HepG2 (cell line): Measurements from ENCODE around the gene NEK8. TPM values are rescaled to one million over a fixed set of nuclear protein-coding genes. Genes with fewer than 3 reads are reported as not detected.

ENCODE experiments used
- CSRNP1 ChIP-seq: sonication (generic); formaldehyde crosslinking; IDR thresholded peaks from 2 replicates; pipeline ENCODE4 v1.8.1; 2023; ENCODE audit warnings: mild to moderate bottlenecking, missing genetic modification reagents
- DR1 ChIP-seq: sonication (generic); formaldehyde crosslinking; IDR thresholded peaks from 2 replicates; pipeline ENCODE4 v1.8.0; 2021; ENCODE audit warnings: mild to moderate bottlenecking, missing genetic modification reagents, inconsistent platforms
- DRAP1 ChIP-seq: IDR thresholded peaks from 2 replicates; pipeline ENCODE4 v1.6.1; 2016; ENCODE audit warnings: missing genetic modification reagents, missing compliant biosample characterization
- HOMEZ ChIP-seq: IDR thresholded peaks from 2 replicates; pipeline ENCODE4 v1.6.1; 2016; ENCODE audit warnings: low read depth
- KDM5B ChIP-seq: sonication (generic); formaldehyde crosslinking; IDR thresholded peaks from 2 replicates; pipeline ENCODE4 v1.4.0; 2020; ENCODE audit warnings: missing genetic modification reagents, mild to moderate bottlenecking, borderline replicate concordance
- KDM6A ChIP-seq: IDR thresholded peaks from 2 replicates; pipeline ENCODE4 v1.6.1; 2016; ENCODE audit warnings: low read depth
- SRSF1 ChIP-seq: fragments of 200-400 bp; formaldehyde crosslinking; optimal IDR thresholded peaks from 2 replicates; pipeline ENCODE3; 2017; ENCODE audit warnings: mild to moderate bottlenecking, low read depth, low read length, moderate library complexity
- YY1 ChIP-seq: IDR thresholded peaks from 2 replicates; pipeline ENCODE4 v1.6.1; 2011; ENCODE audit warnings: low read length, low read depth, moderate library complexity, mild to moderate bottlenecking; ENCODE audit not compliant: insufficient read depth, insufficient replicate concordance
- ZBTB40 ChIP-seq, 2 experiments: fragments of 450-650 bp in 1 of 2; sonication (generic) in 1 of 2; formaldehyde crosslinking in 1 of 2; IDR thresholded peaks; 2 replicates each; pipeline versions ENCODE4 v1.6.1 to v1.8.0; 2016 to 2022; ENCODE audit warnings: antibody characterized with exemption in 1 of 2, mild to moderate bottlenecking in 1 of 2, missing genetic modification reagents in 1 of 2
- ZNF296 ChIP-seq: sonication (generic); formaldehyde crosslinking; conservative IDR thresholded peaks from 2 replicates; pipeline ENCODE4 v1.5.0; 2020; ENCODE audit warnings: mild to moderate bottlenecking, missing genetic modification reagents
- ZNF333 ChIP-seq: sonication (generic); formaldehyde crosslinking; IDR thresholded peaks from 2 replicates; pipeline ENCODE4 v1.4.0; 2020; ENCODE audit warnings: mild to moderate bottlenecking, missing genetic modification reagents, borderline replicate concordance
- ZNF605 ChIP-seq: sonication (generic); formaldehyde crosslinking; IDR thresholded peaks from 2 replicates; pipeline ENCODE4 v1.8.0; 2022; ENCODE audit warnings: mild to moderate bottlenecking, missing genetic modification reagents
- ZNF749 ChIP-seq: sonication (generic); formaldehyde crosslinking; IDR thresholded peaks from 2 replicates; pipeline ENCODE4 v1.8.0; 2022; ENCODE audit warnings: mild to moderate bottlenecking, missing genetic modification reagents, moderate library complexity, borderline replicate concordance
- polyA plus RNA-seq, 8 experiments: library from polyadenylated mRNA; depleted of rRNA in 3 of 8; stranded (reverse) in 7 of 8; unstranded in 1 of 8; fragments of >200 nt; fragmentation: Illumina TruSeq in 4 of 8; extraction: Trizol in 4 of 8; gene quantifications; 2 replicates each; pipeline versions ENCODE4 v1.2.1 to v1.2.3, GENCODE V29; 2011 to 2016; ENCODE audit warnings: low read depth in 4 of 8, missing spikeins in 1 of 8, mixed read lengths in 1 of 8; ENCODE audit not compliant: insufficient read depth in 1 of 8
- total RNA-seq, 5 experiments: library from RNA; depleted of rRNA; stranded (reverse); fragments of >200 nt; fragmentation: Illumina TruSeq; extraction: Trizol; gene quantifications; 2 replicates each; pipeline ENCODE4 v1.2.3, GENCODE V29; 2016; ENCODE audit warnings: low read depth in 1 of 5

Gene NEK8
- total and polyA plus RNA-seq, 2 of the 13 experiments (the other 11 are each of a cell fraction or from before 2014, with no cell fraction given): 5.8 to 13.5 TPM

- TF ChIP-seq CSRNP1 (CRISPR knock-in tag) (no peak), ZNF296 (CRISPR knock-in tag) (no peak; the same call in 1 of the 2 replicates), KDM5B (peak; percentile 37; the same call in 1 of the 2 replicates), HOMEZ (no peak), DR1 (no peak), ZNF749 (CRISPR knock-in tag) (0 out of 2 replicates have a peak, but pooled peaks have one; percentile 12), ZNF605 (CRISPR knock-in tag) (peak; percentile 79), KDM6A (CRISPR knock-in tag) (no peak), ZNF333 (CRISPR knock-in tag) (0 out of 2 replicates have a peak, but pooled peaks have one; percentile 14), SRSF1 (no peak), DRAP1 (CRISPR knock-in tag) (peak; percentile 37; the same call in 1 of the 2 replicates), YY1 (peak; percentile 74), ZBTB40 (IDR thresholded peaks at IDR 0.05) (no peak), ZBTB40 (CRISPR knock-in tag; IDR thresholded peaks at IDR 0.05) (0 out of 2 replicates have a peak, but pooled peaks have one; percentile 35)
Measured at GRCh38 chr17:28743243-28744103, 14.9 kb downstream of the NEK8 start, which contains the start of gene TRAF4 (continued).
